Muscle of leg (tissue), 11 donors: Measurements from ENCODE around the gene PHLDA1. TPM values are rescaled to one million over a fixed set of nuclear protein-coding genes. Genes with fewer than 3 reads are reported as not detected.

Experiments used
- DNase-seq: peaks from one replicate; pipeline ENCODE4 v3.0.0; 2013
- H3K27ac ChIP-seq: one replicate; pipeline ENCODE4 v1.5.1; 2013; ENCODE audit warnings: mild to moderate bottlenecking, low read length, control low read depth
- H3K27me3 ChIP-seq: one replicate; pipeline ENCODE4 v1.6.1; 2013; ENCODE audit warnings: low read length; ENCODE audit not compliant: control insufficient read depth, insufficient read depth
- H3K36me3 ChIP-seq: one replicate; pipeline ENCODE4 v1.6.1; 2013; ENCODE audit warnings: low read length; ENCODE audit not compliant: control insufficient read depth, insufficient read depth
- H3K4me1 ChIP-seq: one replicate; pipeline ENCODE4 v1.6.1; 2013; ENCODE audit warnings: low read length; ENCODE audit not compliant: control insufficient read depth, insufficient read depth
- H3K4me3 ChIP-seq: one replicate; pipeline ENCODE4 v1.5.1; 2013; ENCODE audit warnings: low read length, control low read depth
- H3K9me3 ChIP-seq: replicated peaks from 2 replicates; pipeline ENCODE4 v1.6.1; 2013; ENCODE audit warnings: low read depth, low read length; ENCODE audit not compliant: control insufficient read depth
- WGBS: methylation state at CpG from one replicate; pipeline ENCODE4 v1.1.5; 2013; ENCODE audit warnings: missing lambda C conversion rate; ENCODE audit not compliant: insufficient coverage; 5-methylcytosine and 5-hydroxymethylcytosine counted together
- polyA plus RNA-seq, 8 donors: library from polyadenylated mRNA; unstranded; fragments of 120-200 nt; gene quantifications; one replicate each; pipeline versions ENCODE4 v1.2.1 to v1.2.3, GENCODE V29; 2013; ENCODE audit warnings: inconsistent platforms in 1 of 8, low replicate concordance in 1 of 8; ENCODE audit not compliant: insufficient read length in 8 of 8, insufficient read depth in 1 of 8
- total RNA-seq: library from RNA; stranded (reverse); fragments of 120-200 nt; gene quantifications from one replicate; pipeline ENCODE4 v1.2.4, GENCODE V29; 2013

Gene PHLDA1
- total and polyA plus RNA-seq, 9 donors = 15.3 to 42.0 (median 23.8) TPM

DNA sequence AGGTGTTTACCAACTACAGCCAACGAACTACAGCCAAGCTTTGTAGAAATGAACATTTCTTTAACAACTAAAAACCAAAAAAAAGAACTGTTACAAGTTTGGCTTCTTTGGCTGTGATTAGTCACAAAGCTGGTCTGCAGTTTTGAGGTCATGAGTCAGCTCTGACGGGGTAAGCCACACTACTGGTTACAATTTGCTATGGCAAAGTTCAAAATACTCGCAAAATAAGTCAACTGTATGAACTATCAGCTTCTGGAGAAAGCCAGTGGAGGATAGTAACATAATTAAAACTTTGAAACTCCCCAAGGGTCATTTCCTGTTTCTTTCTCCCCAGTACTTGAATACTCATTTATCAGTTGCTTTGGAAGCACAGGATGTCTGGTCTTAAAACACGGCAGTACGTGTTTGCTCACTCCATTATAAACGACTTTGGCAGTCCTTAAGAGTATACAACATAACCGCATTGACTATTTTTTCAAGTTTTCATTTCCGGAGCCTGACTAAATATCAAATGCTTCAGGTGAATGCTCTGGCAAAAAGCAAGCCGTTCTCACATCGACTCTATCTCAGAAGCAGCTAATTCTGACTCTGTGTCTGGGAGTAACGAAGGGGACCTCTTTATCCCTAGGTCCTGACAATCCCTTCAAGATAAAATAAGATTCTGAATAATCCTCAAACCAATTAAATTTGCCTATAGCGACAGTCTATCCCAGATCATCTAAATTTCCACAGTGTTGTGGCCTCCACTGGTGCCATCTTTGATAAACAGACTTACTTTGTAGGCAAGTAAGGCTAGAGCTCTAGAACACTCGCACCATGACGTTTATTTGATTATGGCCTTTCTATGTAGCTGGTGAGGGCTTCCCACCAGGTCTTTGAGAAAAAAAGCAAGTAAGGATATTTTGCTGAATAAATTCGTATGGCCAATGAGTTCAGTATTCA is 10.6 kb downstream of the PHLDA1 start:
- Histone ChIP-seq H3K9me3 (no peaks in the 10 kb centered on the region), H3K27ac (no peak overlapping the region), H3K4me1 (peaks cover 3% of the 10 kb centered on the region), H3K27me3 (no peaks in the 10 kb centered on the region), H3K4me3 (no peak overlapping the region), H3K36me3 (no peaks in the 10 kb centered on the region)
- DNase-seq = peak; percentile 37
- WGBS = 57% methylated on average over 6 of the region's 15 CpGs

DNA sequence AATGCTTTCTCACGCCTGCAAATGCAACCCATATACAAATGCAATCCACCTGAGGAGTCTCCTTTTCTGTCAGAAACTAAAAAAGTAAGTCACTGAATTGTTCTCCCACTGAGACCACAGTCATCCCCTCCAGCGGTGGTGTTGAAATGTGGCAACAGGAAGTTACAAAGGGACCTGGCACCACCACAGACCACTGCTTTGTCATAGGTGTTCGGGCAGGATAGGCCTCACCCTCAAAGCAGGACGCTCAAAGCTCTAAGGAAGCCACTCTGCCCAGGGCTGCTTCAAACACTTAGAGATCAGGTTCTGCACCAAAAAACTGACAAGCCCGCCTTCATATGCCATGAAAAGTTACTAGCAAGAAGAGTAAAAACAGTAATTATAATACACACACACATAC is 11.3 kb downstream of the PHLDA1 start:
- DNase-seq = no peak
- H3K4me1 ChIP-seq = peaks cover 3% of the 10 kb centered on the region
- no peaks in the 10 kb centered on the region for H3K36me3 ChIP-seq
- no peaks in the 10 kb centered on the region for H3K27me3 ChIP-seq
- no peak overlapping the region for H3K4me3 ChIP-seq
- no peaks in the 10 kb centered on the region for H3K9me3 ChIP-seq
- no peak overlapping the region for H3K27ac ChIP-seq
- WGBS = 100% methylated on average over 1 of the region's 5 CpGs

DNA sequence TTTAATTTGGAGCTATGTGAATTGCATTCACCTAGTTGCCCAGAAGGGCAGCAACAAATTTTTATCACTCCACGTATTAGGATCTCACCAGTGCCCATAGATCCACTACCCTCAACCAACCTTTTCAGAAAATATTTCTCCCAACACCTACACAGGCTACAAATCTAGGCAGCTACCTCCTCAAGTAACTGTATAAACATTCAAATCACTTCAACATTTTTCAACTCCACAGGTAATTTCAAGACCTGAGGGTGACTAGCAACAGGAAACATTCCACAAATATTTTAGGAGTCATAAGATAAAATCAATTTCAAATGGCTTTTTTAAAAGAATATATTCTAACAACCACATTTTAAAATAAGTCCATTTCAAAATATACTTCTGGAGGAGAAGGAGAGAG is 12.9 kb downstream of the PHLDA1 start:
- no peak overlapping the region for H3K4me3 ChIP-seq
- DNase-seq = no peak
- peaks cover 3% of the 10 kb centered on the region for H3K4me1 ChIP-seq
- no peaks in the 10 kb centered on the region for H3K9me3 ChIP-seq
- WGBS = 64% methylated on average over 1 of the region's 1 CpG
- no peak overlapping the region for H3K27ac ChIP-seq
- no peaks in the 10 kb centered on the region for H3K36me3 ChIP-seq
- H3K27me3 ChIP-seq = no peaks in the 10 kb centered on the region

DNA sequence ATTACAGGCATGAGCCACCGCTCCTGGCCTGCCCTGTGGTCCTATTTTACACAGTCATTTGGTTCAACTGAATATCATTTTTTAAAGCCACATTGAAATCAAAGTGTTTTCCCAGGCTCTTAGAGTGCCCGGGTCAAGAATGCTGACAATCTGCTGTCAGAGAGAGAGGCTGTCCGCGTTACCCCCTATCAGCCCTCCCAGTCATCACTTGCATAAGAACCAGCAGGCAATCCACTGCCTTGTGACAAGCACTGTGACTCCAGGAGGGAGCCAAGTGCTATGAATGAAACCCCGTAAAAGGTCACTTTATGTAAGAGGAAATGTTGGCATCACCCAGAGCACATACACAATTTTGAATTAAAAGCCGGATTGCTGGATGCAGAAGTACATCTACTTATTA is 13.5 kb downstream of the PHLDA1 start:
- Histone ChIP-seq H3K4me3 (no peak overlapping the region), H3K9me3 (no peaks in the 10 kb centered on the region), H3K4me1 (peaks cover 3% of the 10 kb centered on the region), H3K36me3 (no peaks in the 10 kb centered on the region), H3K27ac (no peak overlapping the region), H3K27me3 (no peaks in the 10 kb centered on the region)
- WGBS = 100% methylated on average over 1 of the region's 6 CpGs
- DNase-seq = no peak

DNA sequence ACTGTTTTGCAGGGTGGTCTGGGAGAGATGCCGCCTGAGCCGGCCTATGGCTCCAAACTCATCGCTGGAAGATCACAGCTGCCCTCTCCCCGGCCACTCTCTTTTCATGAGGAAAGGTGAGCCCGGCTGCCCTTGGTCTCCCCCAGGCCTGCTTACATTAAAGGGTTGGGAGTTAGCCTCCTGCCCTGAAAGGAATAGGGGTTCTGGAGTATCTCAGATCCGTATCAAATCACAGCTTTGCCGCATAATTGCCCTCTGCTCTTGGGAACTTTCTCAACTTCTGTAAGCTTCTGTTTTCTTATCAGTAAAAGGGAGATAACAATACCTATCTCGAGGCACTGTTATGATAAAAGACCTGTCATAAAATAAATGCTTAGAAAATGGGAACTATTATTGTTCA is 17.6 kb downstream of the PHLDA1 start:
- H3K4me3 ChIP-seq = no peak overlapping the region
- peaks cover 9% of the 10 kb centered on the region for H3K4me1 ChIP-seq
- no peak for DNase-seq
- H3K27ac ChIP-seq = no peak overlapping the region
- H3K36me3 ChIP-seq = no peaks in the 10 kb centered on the region
- no peaks in the 10 kb centered on the region for H3K9me3 ChIP-seq
- H3K27me3 ChIP-seq = no peaks in the 10 kb centered on the region
- no CpG with 5 or more reads among the region's 8 CpGs for WGBS

DNA sequence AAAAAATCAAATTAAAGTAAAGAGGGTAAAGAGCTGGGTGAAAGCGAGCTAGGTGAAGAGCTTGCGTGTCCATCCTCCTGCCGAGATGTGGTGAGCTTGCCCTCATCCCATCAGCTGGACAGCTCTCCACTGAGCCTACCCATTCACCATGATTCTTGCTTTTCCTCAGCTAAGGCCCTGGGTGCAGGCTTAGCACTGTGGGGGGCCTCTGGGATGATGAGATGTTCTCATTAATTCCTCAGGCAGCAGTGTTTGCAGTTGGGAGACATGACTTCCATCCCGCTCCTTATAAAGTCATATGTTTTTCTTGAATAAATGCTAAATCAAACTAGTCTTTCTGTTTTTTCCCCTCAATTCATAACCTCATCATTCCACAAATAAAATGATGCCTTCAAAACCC is 18.0 kb downstream of the PHLDA1 start:
- H3K27me3 ChIP-seq = no peaks in the 10 kb centered on the region
- no CpG with 5 or more reads among the region's 4 CpGs for WGBS
- DNase-seq = no peak
- H3K4me1 ChIP-seq = peaks cover 9% of the 10 kb centered on the region
- no peaks in the 10 kb centered on the region for H3K36me3 ChIP-seq
- no peaks in the 10 kb centered on the region for H3K9me3 ChIP-seq
- H3K4me3 ChIP-seq = no peak overlapping the region
- H3K27ac ChIP-seq = no peak overlapping the region

DNA sequence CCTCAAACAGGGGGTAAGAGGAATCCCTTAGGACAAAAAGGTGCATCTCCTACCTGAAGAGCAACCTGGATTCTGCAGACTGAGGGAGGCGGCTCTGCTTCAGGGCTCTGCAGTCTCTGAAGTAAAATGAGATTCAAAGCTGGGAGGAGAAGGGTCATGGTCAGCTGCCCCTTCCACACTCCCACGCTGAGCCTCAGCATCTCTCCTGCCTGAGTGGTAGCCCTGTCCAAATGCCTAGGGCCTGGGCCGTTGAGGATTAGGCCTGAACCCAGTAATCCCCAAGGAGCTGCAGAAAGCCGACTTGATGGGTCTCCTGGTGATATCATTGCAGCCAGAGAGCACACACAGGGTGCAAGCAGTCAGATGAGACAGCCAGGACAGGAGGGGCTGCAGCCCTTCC is 18.9 kb downstream of the PHLDA1 start:
- Histone ChIP-seq H3K27ac (no peak overlapping the region), H3K27me3 (no peaks in the 10 kb centered on the region), H3K9me3 (no peaks in the 10 kb centered on the region), H3K4me1 (peaks cover 9% of the 10 kb centered on the region), H3K36me3 (no peaks in the 10 kb centered on the region), H3K4me3 (no peak overlapping the region)
- WGBS = 71% methylated on average over 2 of the region's 4 CpGs
- no peak for DNase-seq

DNA sequence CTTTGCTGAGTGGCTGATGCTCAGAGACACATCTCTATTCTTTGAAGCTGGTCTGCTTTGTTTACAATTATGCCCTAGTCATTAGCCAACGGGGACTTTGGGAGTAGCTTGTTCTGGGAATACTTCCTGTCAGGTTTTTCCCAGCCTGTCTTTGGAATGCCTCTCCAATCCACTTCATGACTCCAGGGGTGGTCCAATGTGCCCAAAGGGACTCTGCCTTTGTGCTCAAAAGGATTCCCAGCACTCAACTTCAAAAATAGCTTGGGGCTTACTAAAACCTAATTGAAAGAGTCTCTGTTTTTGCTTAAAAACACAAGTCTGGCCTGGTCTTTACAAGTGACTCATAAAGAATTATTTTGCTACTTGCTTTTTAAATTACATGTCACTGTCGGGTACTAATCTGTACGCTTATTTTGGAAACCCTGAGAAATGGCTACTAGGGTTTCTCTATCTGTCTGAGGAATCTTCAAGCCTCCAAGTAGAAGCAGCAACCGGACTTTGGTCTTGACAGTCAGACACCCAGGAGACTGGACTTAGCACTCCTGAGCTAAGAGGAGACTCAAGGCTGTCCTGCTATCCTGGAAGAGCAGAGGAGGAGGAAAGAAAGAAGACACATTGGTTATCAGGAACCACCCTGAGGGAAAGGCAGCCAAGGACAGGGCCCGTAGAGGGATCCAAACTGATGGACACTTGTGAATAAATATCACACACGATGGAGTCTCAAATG is 20.7 kb downstream of the PHLDA1 start:
- Histone ChIP-seq H3K4me3 (no peak overlapping the region), H3K36me3 (no peaks in the 10 kb centered on the region), H3K4me1 (peaks cover 13% of the 10 kb centered on the region), H3K27me3 (no peaks in the 10 kb centered on the region), H3K27ac (peak overlapping the region; percentile 39), H3K9me3 (no peaks in the 10 kb centered on the region)
- peak; percentile 41 for DNase-seq
- 91% methylated on average over 5 of the region's 6 CpGs for WGBS

DNA sequence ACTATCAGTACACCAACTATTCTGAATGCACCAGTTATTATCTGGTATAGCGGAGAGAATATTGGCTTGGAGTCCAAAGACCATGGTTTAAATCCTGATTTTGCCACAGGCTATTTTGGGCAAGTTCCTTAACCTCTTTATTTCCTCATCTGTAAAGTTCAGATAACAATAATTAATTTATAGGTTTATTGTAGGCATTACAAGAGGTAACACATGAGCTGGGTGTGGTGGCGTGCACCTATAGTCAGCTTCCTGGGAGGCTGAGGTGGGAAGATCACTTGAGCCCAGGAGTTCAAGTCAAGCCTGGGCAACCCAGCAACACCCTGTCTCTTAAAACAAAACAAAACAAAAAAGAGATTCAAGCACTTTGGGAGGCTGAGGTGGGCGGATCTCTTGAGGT is 23.1 kb downstream of the PHLDA1 start:
- Histone ChIP-seq H3K4me3 (no peak overlapping the region), H3K9me3 (no peaks in the 10 kb centered on the region), H3K27ac (no peak overlapping the region), H3K36me3 (no peaks in the 10 kb centered on the region), H3K27me3 (no peaks in the 10 kb centered on the region), H3K4me1 (peaks cover 14% of the 10 kb centered on the region)
- DNase-seq = no peak
- no CpG with 5 or more reads among the region's 3 CpGs for WGBS

DNA sequence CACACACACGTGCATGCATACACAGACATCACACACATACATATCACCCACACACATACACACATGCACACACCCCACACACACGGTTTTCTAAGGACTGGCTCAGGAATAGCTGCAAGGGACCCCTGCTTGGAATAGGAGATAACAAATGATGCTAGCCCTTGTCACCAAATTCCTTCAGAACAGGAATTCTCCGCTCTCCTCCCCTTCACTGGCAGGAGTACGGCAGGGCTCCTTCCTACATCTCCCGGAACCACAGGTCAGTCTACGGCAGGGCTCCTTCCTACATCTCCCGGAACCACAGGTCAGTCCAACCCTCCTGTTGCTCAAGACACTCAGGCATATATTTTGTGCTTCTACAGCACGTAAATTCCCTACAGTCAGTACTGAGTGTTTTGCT is 23.9 kb downstream of the PHLDA1 start:
- no peak overlapping the region for H3K4me3 ChIP-seq
- no peaks in the 10 kb centered on the region for H3K36me3 ChIP-seq
- H3K27me3 ChIP-seq = no peaks in the 10 kb centered on the region
- no peak for DNase-seq
- no peaks in the 10 kb centered on the region for H3K9me3 ChIP-seq
- WGBS = 81% methylated on average over 6 of the region's 8 CpGs
- H3K27ac ChIP-seq = no peak overlapping the region
- peaks cover 18% of the 10 kb centered on the region for H3K4me1 ChIP-seq
